Cardiac muscle cell (in vitro differentiated cells and primary cell): Measurements from ENCODE around the gene IARS1. TPM values are rescaled to one million over a fixed set of nuclear protein-coding genes. Genes with fewer than 3 reads are reported as not detected.

Experiments
- DNase-seq, 2 donors: peaks; one replicate each; pipeline versions ENCODE4 v3.0.0 to v3.0.0-alpha.2; 2010 to 2017; ENCODE audit warnings: low read depth in 1 of 2, low spot score in 1 of 2
- H3K27ac ChIP-seq: fragments of 200-600 bp; sonication (generic); 2 replicates; pipeline ENCODE4 v1.5.1; 2016
- H3K27me3 ChIP-seq: fragments of 200-600 bp; sonication (generic); 2 replicates; pipeline ENCODE4 v1.6.0; 2016; ENCODE audit warnings: control low read depth
- H3K36me3 ChIP-seq: fragments of 200-600 bp; sonication (generic); 2 replicates; pipeline ENCODE4 v1.5.1; 2016; ENCODE audit warnings: control low read depth
- H3K4me1 ChIP-seq: fragments of 200-600 bp; sonication (generic); 2 replicates; pipeline ENCODE4 v1.8.1; 2017; ENCODE audit warnings: low read depth, mild to moderate bottlenecking, mixed run types
- H3K4me3 ChIP-seq: fragments of 200-600 bp; sonication (generic); 2 replicates; pipeline ENCODE4 v1.5.1; 2016; ENCODE audit warnings: mild to moderate bottlenecking
- H3K9me3 ChIP-seq: fragments of 200-600 bp; sonication (generic); 2 replicates; pipeline ENCODE4 v1.5.1; 2017; ENCODE audit warnings: low read depth, mild to moderate bottlenecking, control low read depth
- polyA plus RNA-seq: library from polyadenylated mRNA; unstranded; fragments of >200 nt; fragmentation: Nextera tagmentation; extraction: Ambion mirVana; gene quantifications from 2 replicates; pipeline ENCODE4 v1.2.1, GENCODE V29; 2016
- total RNA-seq: library from RNA; depleted of rRNA; stranded (reverse); fragments of >200 nt; gene quantifications from 2 replicates; pipeline ENCODE4 v1.2.3, GENCODE V29; 2016
- TF ChIP-seq, protein P1 (sequence below): IDR thresholded peaks from 2 replicates; pipeline ENCODE4 v1.5.1; 2012; ENCODE audit warnings: low read depth, mild to moderate bottlenecking, low read length

The IARS1 gene
- total and polyA plus RNA-seq, 2 experiments from 2014 or later = 87.1 to 96.3 TPM

DNA sequence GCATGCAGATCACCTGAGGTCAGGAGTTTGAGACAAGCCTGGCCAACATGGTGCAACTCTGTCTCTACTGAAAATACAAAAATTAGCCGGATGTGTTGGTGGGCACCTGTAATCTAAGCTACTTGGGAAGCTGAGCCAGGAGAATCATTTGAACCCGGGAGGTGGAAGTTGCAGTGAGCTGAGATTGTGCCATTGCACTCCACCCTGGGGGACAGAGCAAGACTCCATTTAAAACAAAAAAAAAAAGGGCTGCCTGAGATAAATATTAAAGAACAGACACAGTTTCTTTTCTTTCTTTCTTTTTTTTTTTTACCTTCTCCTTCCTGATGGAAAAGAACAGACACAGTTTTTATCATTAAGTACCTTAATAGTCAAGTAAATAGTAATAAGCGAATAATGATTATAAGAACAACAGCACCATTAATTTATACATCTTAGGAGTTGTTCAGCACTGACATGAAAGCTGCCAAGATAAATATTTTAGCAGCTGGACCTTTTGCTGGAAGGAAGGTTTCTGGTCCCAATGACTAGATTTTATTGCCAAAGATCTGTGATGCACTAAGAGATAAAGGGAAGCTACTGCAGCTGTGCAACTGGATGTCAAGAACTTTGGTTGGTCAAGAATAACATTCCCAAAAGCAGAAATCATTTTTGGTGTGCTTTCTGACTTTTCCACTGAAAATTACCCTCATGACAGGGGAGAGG is 39.2 kb upstream of the IARS1 start:
- Histone ChIP-seq H3K9me3 (no peaks in the 10 kb centered on the region), H3K36me3 (no peaks in the 10 kb centered on the region), H3K4me3 (no peak overlapping the region), H3K27me3 (no peaks in the 10 kb centered on the region), H3K27ac (no peak overlapping the region), H3K4me1 (no peaks in the 10 kb centered on the region)
- TF ChIP-seq, protein P1, sequence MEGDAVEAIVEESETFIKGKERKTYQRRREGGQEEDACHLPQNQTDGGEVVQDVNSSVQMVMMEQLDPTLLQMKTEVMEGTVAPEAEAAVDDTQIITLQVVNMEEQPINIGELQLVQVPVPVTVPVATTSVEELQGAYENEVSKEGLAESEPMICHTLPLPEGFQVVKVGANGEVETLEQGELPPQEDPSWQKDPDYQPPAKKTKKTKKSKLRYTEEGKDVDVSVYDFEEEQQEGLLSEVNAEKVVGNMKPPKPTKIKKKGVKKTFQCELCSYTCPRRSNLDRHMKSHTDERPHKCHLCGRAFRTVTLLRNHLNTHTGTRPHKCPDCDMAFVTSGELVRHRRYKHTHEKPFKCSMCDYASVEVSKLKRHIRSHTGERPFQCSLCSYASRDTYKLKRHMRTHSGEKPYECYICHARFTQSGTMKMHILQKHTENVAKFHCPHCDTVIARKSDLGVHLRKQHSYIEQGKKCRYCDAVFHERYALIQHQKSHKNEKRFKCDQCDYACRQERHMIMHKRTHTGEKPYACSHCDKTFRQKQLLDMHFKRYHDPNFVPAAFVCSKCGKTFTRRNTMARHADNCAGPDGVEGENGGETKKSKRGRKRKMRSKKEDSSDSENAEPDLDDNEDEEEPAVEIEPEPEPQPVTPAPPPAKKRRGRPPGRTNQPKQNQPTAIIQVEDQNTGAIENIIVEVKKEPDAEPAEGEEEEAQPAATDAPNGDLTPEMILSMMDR = no peak
- peak in 1 of 2 donors; percentile 61 for DNase-seq

DNA sequence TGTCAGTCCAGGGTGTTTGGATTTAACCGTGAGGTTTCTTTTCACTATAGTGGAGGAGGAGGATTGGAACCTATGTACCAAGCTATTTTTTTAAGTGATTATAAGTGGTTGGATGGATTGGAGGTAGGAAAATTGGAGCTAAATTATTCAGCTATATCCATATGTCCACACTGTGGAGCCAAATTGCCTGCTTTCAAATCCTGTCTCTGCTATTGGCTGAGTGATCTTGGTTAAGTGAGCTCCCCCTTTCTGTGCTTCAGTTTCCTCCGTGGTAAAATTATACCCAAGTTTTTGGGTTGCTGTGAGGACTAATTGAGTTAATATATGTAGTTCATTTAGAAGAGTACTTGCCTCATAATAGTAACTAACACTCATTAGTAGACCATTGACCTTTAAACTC is 34.7 kb upstream of the IARS1 start:
- Histone ChIP-seq H3K27ac (no peak overlapping the region), H3K36me3 (peaks cover 2% of the 10 kb centered on the region), H3K4me1 (peaks cover 8% of the 10 kb centered on the region), H3K27me3 (no peaks in the 10 kb centered on the region), H3K4me3 (no peak overlapping the region), H3K9me3 (no peaks in the 10 kb centered on the region)
- peak; percentile 41 to 67 for DNase-seq
- TF ChIP-seq, protein P1 = peak; percentile 35

DNA sequence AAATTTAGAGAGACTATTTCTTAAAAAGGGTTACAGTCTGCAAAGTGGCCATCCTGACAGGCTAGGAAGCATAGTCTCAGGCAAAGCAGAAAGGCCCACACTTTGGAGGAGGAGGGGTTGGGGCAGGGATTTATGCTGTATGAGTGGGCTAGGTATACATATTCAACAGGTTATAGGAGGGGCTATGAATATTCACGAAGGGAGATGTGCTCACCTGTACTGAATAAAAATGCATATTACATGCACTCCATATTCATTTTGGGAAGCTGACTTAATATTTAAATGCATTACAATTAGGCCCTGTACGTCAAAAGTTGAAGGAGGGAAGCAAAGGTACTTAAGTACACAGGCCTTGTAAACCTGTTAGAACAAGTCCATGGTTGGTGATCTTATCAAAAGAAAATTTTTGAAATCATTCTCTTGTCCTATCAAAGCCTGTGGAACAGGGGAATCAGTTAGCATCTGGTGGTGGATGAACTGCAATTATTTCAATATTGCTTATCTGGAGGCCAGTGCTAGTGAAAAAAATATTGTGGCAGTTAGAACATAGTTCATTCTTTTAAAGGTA is 33.9 kb upstream of the IARS1 start:
- Histone ChIP-seq H3K36me3 (peaks cover 10% of the 10 kb centered on the region), H3K27me3 (no peaks in the 10 kb centered on the region), H3K9me3 (no peaks in the 10 kb centered on the region), H3K4me3 (no peak overlapping the region), H3K27ac (no peak overlapping the region), H3K4me1 (peaks cover 8% of the 10 kb centered on the region)
- no peak for DNase-seq
- TF ChIP-seq, protein P1 = no peak

DNA sequence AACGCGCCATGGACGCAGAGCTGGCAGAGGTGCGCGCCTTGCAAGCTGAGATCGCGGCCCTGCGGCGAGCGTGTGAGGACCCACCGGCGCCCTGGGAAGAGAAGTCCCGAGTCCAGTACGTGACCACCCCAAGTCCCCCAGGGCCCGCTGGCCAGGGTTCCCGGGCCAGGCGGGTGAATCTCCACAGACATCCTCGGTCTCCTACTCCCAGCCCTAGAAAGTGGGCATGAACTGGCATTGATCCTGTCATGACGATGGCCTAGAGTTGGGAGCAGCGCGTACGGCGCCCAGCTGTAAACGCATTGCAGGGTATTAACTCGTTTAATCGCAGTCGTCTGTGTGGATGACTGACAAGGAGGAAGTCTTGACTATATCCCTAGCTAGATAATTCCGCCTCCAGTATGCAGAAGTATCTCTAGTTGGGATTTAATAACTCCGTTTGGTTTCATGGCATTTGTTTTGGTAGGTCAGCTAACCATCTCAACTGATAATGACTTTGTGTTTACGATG is 32.5 kb upstream of the IARS1 start:
- peaks cover 8% of the 10 kb centered on the region for H3K4me1 ChIP-seq
- H3K9me3 ChIP-seq = no peaks in the 10 kb centered on the region
- no peak for DNase-seq
- peak overlapping the region; percentile 100 for H3K27ac ChIP-seq
- peak overlapping the region; percentile 61 for H3K4me3 ChIP-seq
- TF ChIP-seq, protein P1 = no peak
- H3K36me3 ChIP-seq = peaks cover 23% of the 10 kb centered on the region
- H3K27me3 ChIP-seq = no peaks in the 10 kb centered on the region

DNA sequence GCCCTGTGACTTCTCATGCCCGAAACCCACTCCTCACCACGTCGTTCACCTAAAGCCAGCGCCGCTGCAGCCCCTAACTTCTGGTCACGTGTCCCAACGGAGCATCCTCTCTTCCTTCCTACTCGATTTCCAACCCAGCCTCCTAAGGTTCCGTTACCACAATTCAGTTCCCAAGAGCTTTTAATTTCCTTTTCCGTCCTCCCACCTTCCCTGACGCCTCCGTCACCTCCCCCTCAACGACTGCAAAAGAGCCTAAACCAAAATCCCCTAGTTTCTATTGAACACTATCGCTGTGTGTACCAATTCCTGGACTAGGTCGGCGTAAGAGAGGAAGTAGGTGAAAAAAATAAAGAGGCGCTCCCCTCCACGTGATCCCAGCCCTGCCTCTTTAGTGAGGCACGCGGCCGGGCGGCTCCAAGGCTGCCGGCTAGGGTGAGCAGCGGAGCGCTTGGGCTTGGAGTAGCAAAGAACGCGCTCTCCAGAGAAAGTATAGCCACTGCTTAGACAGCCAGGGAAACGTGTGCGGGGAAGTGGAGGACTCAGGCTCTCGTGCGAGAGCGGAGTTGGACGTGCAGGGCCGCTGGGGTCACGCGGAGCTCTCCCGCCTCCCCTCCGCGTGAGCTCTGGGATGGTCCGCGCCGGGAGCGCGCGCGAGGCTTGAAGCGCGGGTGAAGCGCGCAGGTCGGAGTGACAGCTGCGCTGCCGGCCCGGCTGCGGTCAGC is 31.9 kb upstream of the IARS1 start, which contains the start of the genes CENPP and NOL8:
Gene CENPP (plus strand): TSS at position 685 of the 722 bp plus-strand sequence.
Gene NOL8 (minus strand): TSS at position 82 of the 722 bp plus-strand sequence. CDS start 1,189 bp downstream, outside the sequence.
- Histone ChIP-seq H3K9me3 (no peaks in the 10 kb centered on the region), H3K27me3 (no peaks in the 10 kb centered on the region), H3K27ac (peak within 1 kb of the TSS; percentile 100), H3K4me3 (peak within 1 kb of the TSS; percentile 61), H3K36me3 (peaks cover 25% of the 10 kb centered on the region), H3K4me1 (peaks cover 8% of the 10 kb centered on the region)
- DNase-seq = peak; percentile 93
- TF ChIP-seq, protein P1 = no peak
